Parathyroid adenoma (tissue), 2 donors: ENCODE measurements around the gene IFI27L2.

ENCODE experiments used
- H2AFZ ChIP-seq: fragments of 300-600 bp; sonication (generic); one replicate; pipeline ENCODE4 v1.7.0; 2017; ENCODE audit warnings: antibody characterized with exemption, mild to moderate bottlenecking
- H3K27ac ChIP-seq: fragments of 300-600 bp; sonication (generic); one replicate; pipeline ENCODE4 v1.7.0; 2017
- H3K27me3 ChIP-seq: fragments of 300-600 bp; sonication (generic); one replicate; pipeline ENCODE4 v1.7.0; 2017; ENCODE audit warnings: low read length; ENCODE audit not compliant: control insufficient read depth, insufficient read depth
- H3K36me3 ChIP-seq: fragments of 300-600 bp; sonication (generic); one replicate; pipeline ENCODE4 v1.7.0; 2017; ENCODE audit warnings: low read length; ENCODE audit not compliant: control insufficient read depth, insufficient read depth
- H3K4me1 ChIP-seq: fragments of 300-600 bp; sonication (generic); one replicate; pipeline ENCODE4 v1.7.0; 2017; ENCODE audit warnings: control low read depth
- H3K4me2 ChIP-seq: fragments of 300-600 bp; sonication (generic); one replicate; pipeline ENCODE4 v1.7.0; 2017; ENCODE audit warnings: low read length
- H3K4me3 ChIP-seq: fragments of 300-600 bp; sonication (generic); one replicate; pipeline ENCODE4 v1.7.0; 2017; ENCODE audit warnings: low read depth, low read length
- H3K79me2 ChIP-seq: fragments of 300-600 bp; sonication (generic); one replicate; pipeline ENCODE4 v1.7.0; 2017; ENCODE audit warnings: control low read depth
- H3K9ac ChIP-seq: fragments of 300-600 bp; sonication (generic); one replicate; pipeline ENCODE4 v1.7.0; 2017; ENCODE audit warnings: mild to moderate bottlenecking
- H3K9me3 ChIP-seq: fragments of 300-600 bp; sonication (generic); one replicate; pipeline ENCODE4 v1.7.0; 2017; ENCODE audit warnings: low read length; ENCODE audit not compliant: control insufficient read depth
- TF ChIP-seq, protein P1 (sequence below): fragments of 300-600 bp; sonication (generic); IDR thresholded peaks from one replicate; pipeline ENCODE4 v1.7.0; 2017; ENCODE audit warnings: antibody characterized with exemption, mild to moderate bottlenecking
- donor health status: primary hyperparathyroidism.

Gene IFI27L2

GRCh38 chr14:94127330-94127729 is 2.1 kb downstream of the IFI27L2 start:
- Histone ChIP-seq H3K4me1 (no peaks in the 10 kb centered on the region), H3K79me2 (no peaks in the 10 kb centered on the region), H3K36me3 (no peaks in the 10 kb centered on the region), H3K4me2 (no peak overlapping the region), H2AFZ (no peak overlapping the region), H3K27me3 (no peaks in the 10 kb centered on the region), H3K4me3 (no peak overlapping the region), H3K9me3 (no peaks in the 10 kb centered on the region), H3K27ac (no peak overlapping the region), H3K9ac (no peak overlapping the region)
- TF ChIP-seq, protein P1, sequence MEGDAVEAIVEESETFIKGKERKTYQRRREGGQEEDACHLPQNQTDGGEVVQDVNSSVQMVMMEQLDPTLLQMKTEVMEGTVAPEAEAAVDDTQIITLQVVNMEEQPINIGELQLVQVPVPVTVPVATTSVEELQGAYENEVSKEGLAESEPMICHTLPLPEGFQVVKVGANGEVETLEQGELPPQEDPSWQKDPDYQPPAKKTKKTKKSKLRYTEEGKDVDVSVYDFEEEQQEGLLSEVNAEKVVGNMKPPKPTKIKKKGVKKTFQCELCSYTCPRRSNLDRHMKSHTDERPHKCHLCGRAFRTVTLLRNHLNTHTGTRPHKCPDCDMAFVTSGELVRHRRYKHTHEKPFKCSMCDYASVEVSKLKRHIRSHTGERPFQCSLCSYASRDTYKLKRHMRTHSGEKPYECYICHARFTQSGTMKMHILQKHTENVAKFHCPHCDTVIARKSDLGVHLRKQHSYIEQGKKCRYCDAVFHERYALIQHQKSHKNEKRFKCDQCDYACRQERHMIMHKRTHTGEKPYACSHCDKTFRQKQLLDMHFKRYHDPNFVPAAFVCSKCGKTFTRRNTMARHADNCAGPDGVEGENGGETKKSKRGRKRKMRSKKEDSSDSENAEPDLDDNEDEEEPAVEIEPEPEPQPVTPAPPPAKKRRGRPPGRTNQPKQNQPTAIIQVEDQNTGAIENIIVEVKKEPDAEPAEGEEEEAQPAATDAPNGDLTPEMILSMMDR, result no peak

- no peak overlapping the region for H3K4me3 ChIP-seq
- H3K27ac ChIP-seq, result no peak overlapping the region
- no peak overlapping the region for H3K9ac ChIP-seq
- H3K9me3 ChIP-seq, result no peaks in the 10 kb centered on the region
- H2AFZ ChIP-seq, result no peak overlapping the region
- no peaks in the 10 kb centered on the region for H3K27me3 ChIP-seq
- H3K79me2 ChIP-seq, result no peaks in the 10 kb centered on the region
- H3K36me3 ChIP-seq, result no peaks in the 10 kb centered on the region
- no peaks in the 10 kb centered on the region for H3K4me1 ChIP-seq
- TF ChIP-seq, protein P1, result no peak
- H3K4me2 ChIP-seq, result no peak overlapping the region
Measured at GRCh38 chr14:94126800-94127199, 2.6 kb downstream of the IFI27L2 start.

DNA sequence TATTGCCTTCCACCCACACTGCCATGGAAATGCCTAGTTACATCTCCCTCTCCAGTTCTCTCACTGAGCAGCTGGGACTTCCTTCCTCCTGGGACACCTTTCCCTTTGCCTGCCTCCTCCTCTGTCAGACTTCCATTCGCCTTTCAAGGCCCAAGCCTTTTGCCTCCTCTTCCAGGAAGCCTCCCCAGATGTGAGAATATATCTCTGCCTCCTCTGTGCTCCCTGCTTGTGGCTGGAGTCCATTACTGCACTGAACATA is 3.1 kb downstream of the IFI27L2 start:
- H3K4me2 ChIP-seq, result no peak overlapping the region
- no peaks in the 10 kb centered on the region for H3K79me2 ChIP-seq
- H2AFZ ChIP-seq, result no peak overlapping the region
- no peak overlapping the region for H3K4me3 ChIP-seq
- no peak overlapping the region for H3K9ac ChIP-seq
- no peaks in the 10 kb centered on the region for H3K27me3 ChIP-seq
- TF ChIP-seq, protein P1, result no peak
- no peaks in the 10 kb centered on the region for H3K36me3 ChIP-seq
- no peak overlapping the region for H3K27ac ChIP-seq
- no peaks in the 10 kb centered on the region for H3K4me1 ChIP-seq
- H3K9me3 ChIP-seq, result no peaks in the 10 kb centered on the region

DNA sequence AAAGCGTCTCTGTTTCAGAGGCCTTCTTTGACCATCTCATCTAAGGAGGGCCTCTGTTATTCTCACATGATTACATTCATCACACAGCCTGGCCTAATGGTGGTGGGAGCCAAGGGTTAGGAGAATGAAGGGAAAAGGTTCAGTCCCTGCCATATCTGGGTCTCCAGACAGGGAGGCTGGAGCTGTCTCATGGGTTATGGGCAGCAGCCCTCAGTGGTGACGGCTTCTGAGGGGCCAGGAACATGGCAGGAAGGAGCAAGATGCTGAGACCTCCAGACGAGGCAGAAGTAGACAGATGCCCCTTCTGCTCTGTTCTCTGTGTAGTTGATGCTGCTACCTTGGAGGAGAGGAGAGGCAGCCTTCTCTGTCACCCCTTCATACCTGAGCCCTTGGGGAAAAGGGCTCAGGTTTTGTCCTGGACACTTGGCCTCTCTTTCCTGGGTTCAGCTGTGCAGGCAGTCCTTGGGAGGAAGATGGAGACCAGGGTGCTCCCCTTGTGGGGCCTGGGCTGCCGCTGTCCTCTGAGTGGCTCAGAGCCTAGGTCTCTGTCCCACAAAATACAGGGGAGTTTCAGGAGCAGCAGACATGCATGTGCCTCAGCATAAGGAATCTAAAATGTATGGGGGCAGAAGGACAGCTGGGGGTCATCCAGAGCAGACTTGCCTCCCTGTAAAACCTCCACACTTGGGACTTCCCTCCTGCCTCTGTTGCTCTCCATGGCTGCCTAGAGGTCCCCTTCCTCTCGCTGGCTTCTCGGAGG is 3.6 kb downstream of the IFI27L2 start:
- no peaks in the 10 kb centered on the region for H3K9me3 ChIP-seq
- H3K4me3 ChIP-seq, result no peak overlapping the region
- no peak overlapping the region for H3K9ac ChIP-seq
- H3K27me3 ChIP-seq, result no peaks in the 10 kb centered on the region
- no peaks in the 10 kb centered on the region for H3K79me2 ChIP-seq
- TF ChIP-seq, protein P1, result no peak
- H3K4me1 ChIP-seq, result no peaks in the 10 kb centered on the region
- H3K27ac ChIP-seq, result no peak overlapping the region
- H2AFZ ChIP-seq, result no peak overlapping the region
- no peaks in the 10 kb centered on the region for H3K36me3 ChIP-seq
- no peak overlapping the region for H3K4me2 ChIP-seq
